Measurements from ENCODE around the gene VEPH1. TPM values are rescaled to one million over a fixed set of nuclear protein-coding genes. Genes with fewer than 3 reads are reported as not detected.

The VEPH1 gene
- total and polyA plus RNA-seq, 2 donors from 2014 or later = 17.8 to 29.2 TPM

DNA sequence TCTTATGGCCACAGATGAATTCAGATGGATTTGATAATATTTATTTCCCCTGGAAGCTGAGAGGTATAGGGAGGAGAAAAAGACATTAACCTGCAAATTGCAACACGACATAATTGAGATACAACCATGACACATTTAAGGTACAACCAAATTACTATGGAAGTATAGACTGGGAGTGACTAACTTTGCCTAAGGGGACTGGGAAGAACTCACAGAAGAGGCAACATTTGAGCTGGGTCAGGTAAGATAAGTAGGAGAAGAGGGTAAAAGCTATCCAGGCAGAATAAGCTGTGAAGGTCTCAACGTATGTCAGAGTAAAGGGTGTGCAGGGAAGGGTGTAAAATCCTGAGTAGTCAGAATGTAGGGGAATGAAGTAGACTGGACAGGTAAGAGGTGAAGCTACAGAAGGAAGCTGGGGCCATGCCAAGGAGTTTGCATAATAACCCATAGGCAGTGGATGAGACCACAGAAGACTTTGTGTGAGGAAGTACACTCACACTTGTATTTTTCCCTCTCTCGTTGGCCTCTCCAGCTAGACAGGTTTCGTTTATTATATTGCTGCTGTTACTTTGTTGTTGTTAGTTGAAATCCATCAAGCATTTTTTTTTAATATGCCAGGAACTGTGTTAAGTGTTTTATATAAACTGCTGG, 94.6 kb downstream of the VEPH1 start:
- intact Hi-C loops (cut with DNase I) = no loop called here
- no peak for FAIRE-seq
- no peak overlapping the region for H3K27ac ChIP-seq (ENCODE audit: low read depth in 2 of 2, low read length in 2 of 2)

DNA sequence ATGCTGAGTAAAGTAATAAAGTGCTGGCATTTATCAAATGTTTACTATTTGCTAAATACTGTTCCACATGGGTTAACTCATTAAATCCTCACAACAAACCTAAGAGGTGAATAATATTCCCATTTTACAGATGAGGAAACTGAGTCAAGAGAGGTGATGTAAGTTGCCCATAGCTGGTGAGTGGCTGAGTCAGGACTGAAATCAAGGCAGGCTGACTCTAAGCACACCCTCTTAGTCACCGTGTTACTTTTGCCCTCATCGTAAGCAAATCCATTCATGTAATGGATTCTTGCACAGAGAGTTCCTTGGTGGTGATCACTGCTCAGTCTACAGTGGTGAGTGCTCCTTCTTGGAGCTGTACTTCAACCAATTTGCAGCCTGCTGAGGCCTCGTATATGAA, 95.4 kb downstream of the VEPH1 start:
- H3K9me3 ChIP-seq (ENCODE audit: control insufficient read depth in 2 of 3, insufficient read depth in 1 of 3, low read length in 3 of 3) = no peaks in the 10 kb centered on the region
- DNase-seq = no peak
- TF ChIP-seq CTCF (IDR thresholded peaks at IDR 0.05; ENCODE audit: borderline replicate concordance, extremely low read depth, insufficient read depth) = no peak
- H3K4me1 ChIP-seq (ENCODE audit: control insufficient read depth in 2 of 3, insufficient read depth in 2 of 3, low read depth in 1 of 3, low read length in 3 of 3) = no peaks in the 10 kb centered on the region
- no peak for FAIRE-seq
- no peak overlapping the region for H3K4me3 ChIP-seq (ENCODE audit: low read length in 3 of 3)
- H3K27ac ChIP-seq (ENCODE audit: low read depth in 2 of 2, low read length in 2 of 2) = no peak overlapping the region
- intact Hi-C loops (cut with DNase I) = no loop called here
- H3K27me3 ChIP-seq (ENCODE audit: control insufficient read depth, insufficient read depth, low read length) = no peaks in the 10 kb centered on the region
- H3K9ac ChIP-seq (ENCODE audit: low read length in 3 of 3) = no peak overlapping the region
- no peaks in the 10 kb centered on the region for H3K36me3 ChIP-seq (ENCODE audit: control insufficient read depth in 2 of 3, insufficient read depth in 3 of 3, low read length in 3 of 3)

More for the DNA sequence above, 94.6 kb downstream of the VEPH1 start:
- no peaks in the 10 kb centered on the region for H3K4me1 ChIP-seq (ENCODE audit: control insufficient read depth in 2 of 3, insufficient read depth in 2 of 3, low read depth in 1 of 3, low read length in 3 of 3)
- DNase-seq = no peak
- no peaks in the 10 kb centered on the region for H3K27me3 ChIP-seq (ENCODE audit: control insufficient read depth, insufficient read depth, low read length)
- no peak overlapping the region for H3K9ac ChIP-seq (ENCODE audit: low read length in 3 of 3)
- H3K36me3 ChIP-seq (ENCODE audit: control insufficient read depth in 2 of 3, insufficient read depth in 3 of 3, low read length in 3 of 3) = peaks cover 0 to 3% (median 0%) of the 10 kb centered on the region in 3 donors
- H3K4me3 ChIP-seq (ENCODE audit: low read length in 3 of 3) = no peak overlapping the region
- no peak for TF ChIP-seq CTCF (IDR thresholded peaks at IDR 0.05; ENCODE audit: borderline replicate concordance, extremely low read depth, insufficient read depth)
- H3K9me3 ChIP-seq (ENCODE audit: control insufficient read depth in 2 of 3, insufficient read depth in 1 of 3, low read length in 3 of 3) = no peaks in the 10 kb centered on the region

DNA sequence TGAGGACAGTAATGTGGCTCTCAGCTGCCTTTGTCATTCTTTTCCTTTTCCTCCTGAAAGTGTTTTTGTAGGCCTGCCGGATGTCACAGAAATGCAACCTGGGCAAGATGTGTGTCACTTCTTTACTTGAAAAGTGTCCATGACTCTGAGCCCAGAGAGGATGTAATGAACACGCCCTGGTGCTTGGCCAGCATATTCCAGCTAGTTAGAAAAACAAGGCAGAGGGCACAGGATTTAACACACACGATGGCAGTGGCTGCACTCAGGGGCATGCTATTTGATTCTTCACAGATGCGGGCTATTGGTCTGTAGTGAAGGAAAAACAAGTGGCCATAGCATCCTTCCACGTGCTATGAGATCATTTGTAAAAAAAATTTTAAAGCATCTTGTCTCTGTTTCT, 96.8 kb downstream of the VEPH1 start:
- H3K4me1 ChIP-seq (ENCODE audit: control insufficient read depth in 2 of 3, insufficient read depth in 2 of 3, low read depth in 1 of 3, low read length in 3 of 3) = no peaks in the 10 kb centered on the region
- H3K9me3 ChIP-seq (ENCODE audit: control insufficient read depth in 2 of 3, insufficient read depth in 1 of 3, low read length in 3 of 3) = no peaks in the 10 kb centered on the region
- peak in 3 of 5 donors; percentile 41 to 47 (median 45) for DNase-seq
- intact Hi-C loops (cut with DNase I) = no loop called here
- H3K27me3 ChIP-seq (ENCODE audit: control insufficient read depth, insufficient read depth, low read length) = no peaks in the 10 kb centered on the region
- TF ChIP-seq CTCF (IDR thresholded peaks at IDR 0.05; ENCODE audit: borderline replicate concordance, extremely low read depth, insufficient read depth) = no peak
- no peak overlapping the region for H3K9ac ChIP-seq (ENCODE audit: low read length in 3 of 3)
- H3K36me3 ChIP-seq (ENCODE audit: control insufficient read depth in 2 of 3, insufficient read depth in 3 of 3, low read length in 3 of 3) = no peaks in the 10 kb centered on the region
- no peak overlapping the region for H3K27ac ChIP-seq (ENCODE audit: low read depth in 2 of 2, low read length in 2 of 2)
- FAIRE-seq = no peak
- H3K4me3 ChIP-seq (ENCODE audit: low read length in 3 of 3) = no peak overlapping the region

DNA sequence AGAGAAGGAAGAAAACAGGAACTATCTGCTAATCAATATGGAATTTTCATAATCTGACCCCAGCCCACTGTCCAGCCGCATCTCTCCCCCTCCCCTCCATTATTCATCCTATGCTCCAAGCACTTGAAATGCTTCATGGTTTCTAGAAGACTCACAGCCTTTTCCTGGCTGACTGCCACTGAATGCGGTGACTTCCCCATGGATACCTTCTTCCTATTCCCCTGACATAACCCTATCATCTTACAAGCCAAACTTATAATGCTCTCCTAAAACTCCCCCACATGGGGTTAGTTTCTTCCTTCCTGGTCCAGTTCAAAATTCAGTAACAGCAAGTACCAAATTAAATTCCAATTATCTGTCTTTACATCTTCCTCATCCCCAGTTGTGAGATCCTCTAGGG, 97.8 kb downstream of the VEPH1 start:
- TF ChIP-seq CTCF (IDR thresholded peaks at IDR 0.05; ENCODE audit: borderline replicate concordance, extremely low read depth, insufficient read depth) = no peak
- Histone ChIP-seq H3K27me3 (ENCODE audit: control insufficient read depth, insufficient read depth, low read length) (no peaks in the 10 kb centered on the region), H3K4me1 (ENCODE audit: control insufficient read depth in 2 of 3, insufficient read depth in 2 of 3, low read depth in 1 of 3, low read length in 3 of 3) (no peaks in the 10 kb centered on the region), H3K9ac (ENCODE audit: low read length in 3 of 3) (no peak overlapping the region), H3K27ac (ENCODE audit: low read depth in 2 of 2, low read length in 2 of 2) (no peak overlapping the region), H3K4me3 (ENCODE audit: low read length in 3 of 3) (no peak overlapping the region), H3K36me3 (ENCODE audit: control insufficient read depth in 2 of 3, insufficient read depth in 3 of 3, low read length in 3 of 3) (no peaks in the 10 kb centered on the region), H3K9me3 (ENCODE audit: control insufficient read depth in 2 of 3, insufficient read depth in 1 of 3, low read length in 3 of 3) (no peaks in the 10 kb centered on the region)
- DNase-seq = peak in 2 of 5 donors; percentile 19 to 34
- intact Hi-C loops (cut with DNase I) = no loop called here
- FAIRE-seq = no peak

Data from kidney (tissue), 14 donors.